ENCODE measurements around the gene TRIM29. TPM values are rescaled to one million over a fixed set of nuclear protein-coding genes. Genes with fewer than 3 reads are reported as not detected.

Gene TRIM29
- total and polyA plus RNA-seq, 2 donors (not counting 1 experiment from before 2014, with no cell fraction given): not detected

DNA sequence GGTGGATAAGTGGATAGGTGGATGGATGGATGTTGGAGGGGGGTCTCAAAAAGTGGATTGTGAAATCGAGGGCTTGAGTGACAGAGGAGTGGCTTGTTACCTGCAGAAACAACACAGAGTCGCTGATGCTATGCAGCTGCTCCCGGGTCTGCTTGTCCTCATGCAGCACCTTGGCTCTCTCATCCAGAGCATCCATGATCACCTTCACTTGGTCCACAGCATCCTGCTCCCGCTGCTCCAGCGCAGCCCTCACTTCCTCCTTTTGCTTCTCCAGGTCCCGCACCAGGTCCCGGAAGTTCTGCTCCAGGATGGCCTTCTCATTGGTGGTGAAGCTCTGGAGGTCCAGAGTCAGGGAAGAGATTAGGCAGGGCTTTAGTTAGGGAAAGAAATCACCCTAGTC is 10.7 kb downstream of the TRIM29 start:
- DNase-seq (ENCODE audit: low read depth in 2 of 2): no peak
- H3K4me2 ChIP-seq (ENCODE audit: extremely low read depth, insufficient read depth, low read length): no peak overlapping the region

DNA sequence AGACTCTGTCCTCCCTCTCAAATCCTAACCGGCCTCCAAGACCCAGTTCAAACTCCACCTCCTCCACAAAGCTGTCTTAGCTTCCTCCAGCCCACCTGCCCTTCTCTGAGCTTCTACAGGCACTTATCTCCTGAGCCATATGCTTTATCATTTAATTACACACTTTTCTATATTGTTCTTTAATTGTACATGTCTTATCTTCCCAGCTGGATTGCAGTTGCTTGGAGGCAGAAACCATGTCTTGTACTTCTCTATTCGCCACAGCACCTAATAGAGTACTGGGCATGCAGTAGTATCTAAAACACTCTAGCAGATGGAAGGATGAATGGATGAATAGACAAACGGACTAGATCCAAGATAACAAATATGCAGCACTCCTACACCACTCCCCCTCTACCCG is 11.3 kb downstream of the TRIM29 start:
- Histone ChIP-seq H3K79me2 (ENCODE audit: control insufficient read depth, insufficient read depth, low read length) (no peaks in the 10 kb centered on the region), H3K9me3 (ENCODE audit: control insufficient read depth, insufficient read depth, low read depth, low read length) (no peaks in the 10 kb centered on the region), H3K27ac (ENCODE audit: insufficient read depth, low read length) (no peak overlapping the region), H3K4me2 (ENCODE audit: extremely low read depth, insufficient read depth, low read length) (no peak overlapping the region), H3K36me3 (ENCODE audit: control insufficient read depth, insufficient read depth, low read length) (no peaks in the 10 kb centered on the region), H3K27me3 (ENCODE audit: control insufficient read depth, insufficient read depth, low read length) (peaks cover 8% of the 10 kb centered on the region), H4K20me1 (ENCODE audit: control insufficient read depth, extremely low read depth, insufficient read depth, low read length) (no peaks in the 10 kb centered on the region), H3K9ac (ENCODE audit: insufficient read depth, low read length) (no peak overlapping the region), H3K4me3 (replicated peaks in 1 of 4; ENCODE audit: control extremely low read depth in 1 of 4, insufficient read depth in 1 of 4, low read depth in 3 of 4, low read length in 4 of 4) (no peak overlapping the region), H3K4me1 (ENCODE audit: control insufficient read depth, extremely low read depth, insufficient read depth, low read length) (no peaks in the 10 kb centered on the region), H2AFZ (ENCODE audit: low read length) (no peak overlapping the region)
- DNase-seq (ENCODE audit: low read depth in 2 of 2): no peak
- TF ChIP-seq EZH2 (IDR thresholded peaks at IDR 0.05; ENCODE audit: low read length, missing control alignments): no peak
- TF ChIP-seq, protein P1, sequence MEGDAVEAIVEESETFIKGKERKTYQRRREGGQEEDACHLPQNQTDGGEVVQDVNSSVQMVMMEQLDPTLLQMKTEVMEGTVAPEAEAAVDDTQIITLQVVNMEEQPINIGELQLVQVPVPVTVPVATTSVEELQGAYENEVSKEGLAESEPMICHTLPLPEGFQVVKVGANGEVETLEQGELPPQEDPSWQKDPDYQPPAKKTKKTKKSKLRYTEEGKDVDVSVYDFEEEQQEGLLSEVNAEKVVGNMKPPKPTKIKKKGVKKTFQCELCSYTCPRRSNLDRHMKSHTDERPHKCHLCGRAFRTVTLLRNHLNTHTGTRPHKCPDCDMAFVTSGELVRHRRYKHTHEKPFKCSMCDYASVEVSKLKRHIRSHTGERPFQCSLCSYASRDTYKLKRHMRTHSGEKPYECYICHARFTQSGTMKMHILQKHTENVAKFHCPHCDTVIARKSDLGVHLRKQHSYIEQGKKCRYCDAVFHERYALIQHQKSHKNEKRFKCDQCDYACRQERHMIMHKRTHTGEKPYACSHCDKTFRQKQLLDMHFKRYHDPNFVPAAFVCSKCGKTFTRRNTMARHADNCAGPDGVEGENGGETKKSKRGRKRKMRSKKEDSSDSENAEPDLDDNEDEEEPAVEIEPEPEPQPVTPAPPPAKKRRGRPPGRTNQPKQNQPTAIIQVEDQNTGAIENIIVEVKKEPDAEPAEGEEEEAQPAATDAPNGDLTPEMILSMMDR (conservative IDR thresholded peaks at IDR 0.05 in 1 of 2, IDR thresholded peaks at IDR 0.05 in 1 of 2; ENCODE audit: low read depth in 1 of 2, low read length in 2 of 2): no peak

More for the DNA sequence above, 10.7 kb downstream of the TRIM29 start:
- Histone ChIP-seq H3K27ac (ENCODE audit: insufficient read depth, low read length) (no peak overlapping the region), H3K4me3 (replicated peaks in 1 of 4; ENCODE audit: control extremely low read depth in 1 of 4, insufficient read depth in 1 of 4, low read depth in 3 of 4, low read length in 4 of 4) (no peak overlapping the region), H3K4me1 (ENCODE audit: control insufficient read depth, extremely low read depth, insufficient read depth, low read length) (no peaks in the 10 kb centered on the region), H3K9ac (ENCODE audit: insufficient read depth, low read length) (no peak overlapping the region), H3K27me3 (ENCODE audit: control insufficient read depth, insufficient read depth, low read length) (peaks cover 8% of the 10 kb centered on the region), H3K79me2 (ENCODE audit: control insufficient read depth, insufficient read depth, low read length) (no peaks in the 10 kb centered on the region), H3K36me3 (ENCODE audit: control insufficient read depth, insufficient read depth, low read length) (no peaks in the 10 kb centered on the region), H2AFZ (ENCODE audit: low read length) (no peak overlapping the region), H4K20me1 (ENCODE audit: control insufficient read depth, extremely low read depth, insufficient read depth, low read length) (no peaks in the 10 kb centered on the region), H3K9me3 (ENCODE audit: control insufficient read depth, insufficient read depth, low read depth, low read length) (no peaks in the 10 kb centered on the region)
- TF ChIP-seq EZH2 (IDR thresholded peaks at IDR 0.05; ENCODE audit: low read length, missing control alignments): no peak
- TF ChIP-seq, protein P1 (conservative IDR thresholded peaks at IDR 0.05 in 1 of 2, IDR thresholded peaks at IDR 0.05 in 1 of 2; ENCODE audit: low read depth in 1 of 2, low read length in 2 of 2): no peak

DNA sequence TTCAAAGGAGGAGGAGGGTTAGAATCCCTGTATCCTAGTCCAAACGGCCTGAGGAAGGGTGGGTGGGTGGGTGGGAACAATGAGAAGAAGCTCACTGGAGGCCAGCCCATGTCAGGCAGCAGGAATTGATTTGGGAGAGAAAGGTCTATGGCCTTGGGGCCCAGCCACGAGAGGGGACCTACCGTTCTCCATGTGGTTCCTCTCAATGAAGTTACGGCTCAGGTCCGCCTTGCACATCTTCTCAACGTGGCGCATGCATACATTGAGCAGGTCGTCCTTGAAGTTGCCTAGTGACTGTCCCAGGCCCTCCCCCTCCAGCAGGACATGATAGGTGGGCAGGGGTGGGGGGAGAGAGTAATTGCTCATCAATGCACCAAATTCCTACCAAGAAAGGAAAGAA is 12.4 kb downstream of the TRIM29 start:
- no peak overlapping the region for H3K9ac ChIP-seq (ENCODE audit: insufficient read depth, low read length)

More for the DNA sequence above, 12.4 kb downstream of the TRIM29 start:
- Histone ChIP-seq H3K4me3 (replicated peaks in 1 of 4; ENCODE audit: control extremely low read depth in 1 of 4, insufficient read depth in 1 of 4, low read depth in 3 of 4, low read length in 4 of 4) (no peak overlapping the region), H4K20me1 (ENCODE audit: control insufficient read depth, extremely low read depth, insufficient read depth, low read length) (no peaks in the 10 kb centered on the region), H2AFZ (ENCODE audit: low read length) (no peak overlapping the region), H3K4me2 (ENCODE audit: extremely low read depth, insufficient read depth, low read length) (no peak overlapping the region), H3K36me3 (ENCODE audit: control insufficient read depth, insufficient read depth, low read length) (no peaks in the 10 kb centered on the region), H3K4me1 (ENCODE audit: control insufficient read depth, extremely low read depth, insufficient read depth, low read length) (no peaks in the 10 kb centered on the region), H3K27me3 (ENCODE audit: control insufficient read depth, insufficient read depth, low read length) (peaks cover 8% of the 10 kb centered on the region), H3K79me2 (ENCODE audit: control insufficient read depth, insufficient read depth, low read length) (no peaks in the 10 kb centered on the region), H3K9me3 (ENCODE audit: control insufficient read depth, insufficient read depth, low read depth, low read length) (no peaks in the 10 kb centered on the region), H3K27ac (ENCODE audit: insufficient read depth, low read length) (no peak overlapping the region)
- TF ChIP-seq, protein P1 (conservative IDR thresholded peaks at IDR 0.05 in 1 of 2, IDR thresholded peaks at IDR 0.05 in 1 of 2; ENCODE audit: low read depth in 1 of 2, low read length in 2 of 2): no peak
- no peak for TF ChIP-seq EZH2 (IDR thresholded peaks at IDR 0.05; ENCODE audit: low read length, missing control alignments)
- DNase-seq (ENCODE audit: low read depth in 2 of 2): no peak
